Transverse colon (tissue), 4 donors: Measurements from ENCODE around the gene CALY. TPM values are rescaled to one million over a fixed set of nuclear protein-coding genes. Genes with fewer than 3 reads are reported as not detected.

Experiments used
- DNase-seq: peaks from one replicate; pipeline ENCODE4 v3.0.0-alpha.2; 2019
- H3K27ac ChIP-seq, 4 donors: fragments of 200-600 bp; sonication (generic); 2 replicates each; pipeline ENCODE4 v1.5.1; 2016 to 2018; ENCODE audit warnings: inconsistent platforms in 4 of 4
- H3K27me3 ChIP-seq: fragments of 200-600 bp; sonication (generic); 2 replicates; pipeline ENCODE4 v1.5.1; 2017; ENCODE audit warnings: inconsistent platforms
- H3K36me3 ChIP-seq, 4 donors: fragments of 200-600 bp; sonication (generic); 2 replicates each; pipeline ENCODE4 v1.5.1; 2017 to 2019; ENCODE audit warnings: inconsistent platforms in 4 of 4
- H3K4me1 ChIP-seq, 4 donors: fragments of 200-600 bp; sonication (generic); 2 replicates each; pipeline ENCODE4 v1.5.1; 2017 to 2020; ENCODE audit warnings: inconsistent platforms in 4 of 4
- H3K4me3 ChIP-seq, 4 donors: fragments of 200-600 bp; sonication (generic); 1 replicate in 1 of 4; 2 replicates in 3 of 4; pipeline versions ENCODE4 v1.5.1 to v1.6.1; 2017 to 2019; ENCODE audit warnings: inconsistent platforms in 4 of 4
- H3K9me3 ChIP-seq, 2 donors: fragments of 200-600 bp; sonication (generic); 2 replicates each; pipeline ENCODE4 v1.5.1; 2017 to 2019; ENCODE audit warnings: inconsistent platforms in 2 of 2
- CTCF ChIP-seq, 5 experiments: fragments of 200-600 bp in 3 of 5; fragments of 450-650 bp in 2 of 5; sonication (generic) in 3 of 5; IDR thresholded peaks; 1 replicate in 2 of 5; 2 replicates in 3 of 5; pipeline ENCODE4 v1.5.1; 2016 to 2017; ENCODE audit warnings: antibody characterized with exemption in 5 of 5, inconsistent platforms in 3 of 5, mild to moderate bottlenecking in 2 of 5, moderate library complexity in 1 of 5
- EP300 ChIP-seq: sonication (generic); formaldehyde crosslinking; IDR thresholded peaks from one replicate; pipeline ENCODE4 v1.6.1; 2017; ENCODE audit warnings: antibody characterized with exemption, low read depth
- POLR2A ChIP-seq: fragments of 450-650 bp; IDR thresholded peaks from one replicate; pipeline ENCODE4 v1.6.1; 2016; ENCODE audit warnings: antibody characterized with exemption, mild to moderate bottlenecking, moderate library complexity
- POLR2AphosphoS5 ChIP-seq, 3 donors: sonication (generic); formaldehyde crosslinking; IDR thresholded peaks; one replicate each; pipeline ENCODE4 v1.6.1; 2016; ENCODE audit warnings: antibody characterized with exemption in 3 of 3
- WGBS, 2 donors: methylation state at CpG; one replicate each; pipeline ENCODE4 v1.1.5; 2018; ENCODE audit warnings: low coverage in 1 of 2; 5-methylcytosine and 5-hydroxymethylcytosine counted together
- in situ Hi-C, 4 donors: fragments of 200-750 bp; cut with MboI; loops; one replicate each; pipeline versions ENCODE4 v1.15.0 to v1.15.1; 2017; ENCODE audit warnings: low sequenced_read_pairs in 3 of 4, low pct_ligation_motif_present in 1 of 4, low pct_unique_long_range_greater_than_20kb in 1 of 4
- intact Hi-C: fragments of 100-400 bp; cut with DNase I; formaldehyde crosslinking; loops from one replicate; pipeline ENCODE4 v1.15.1; 2023; ENCODE audit warnings: low total_unique reads
- total RNA-seq, 4 donors: library from RNA; depleted of rRNA; stranded (reverse); fragments of >200 nt; gene quantifications; one replicate each; pipeline ENCODE4 v1.1.0, GENCODE V29; 2016

Gene CALY
- total RNA-seq, 4 donors from 2014 or later: 0.82 to 1.3 TPM; not detected in 2

- no peak for DNase-seq
- in situ Hi-C loops: loop anchor here in 2 of 4 donors (10.0 kb wide), 2 partner anchors 47 to 73 kb away; no protein-coding TSS in a partner anchor
- H3K27me3 ChIP-seq: no peaks in the 10 kb centered on the region
- H3K4me1 ChIP-seq: peaks cover 7 to 26% (median 18%) of the 10 kb centered on the region in 4 donors
- WGBS, 2 donors: 88 to 100% methylated on average over 3 to 10 of the region's 10 CpGs
- peaks cover 0 to 9% (median 0%) of the 10 kb centered on the region in 4 donors for H3K36me3 ChIP-seq
- no peak overlapping the region for H3K27ac ChIP-seq
- H3K9me3 ChIP-seq: no peaks in the 10 kb centered on the region
- intact Hi-C loops: no loop called here
- H3K4me3 ChIP-seq: no peak overlapping the region
- TF ChIP-seq EP300: no peak
These were observed 25.1 kb downstream of the CALY start for GRCh38 chr10:133311570-133311969.

GRCh38 chr10:133310789-133311188 lies 25.9 kb downstream of the CALY start:
- 93 to 97% methylated on average over 8 of the region's 8 CpGs for WGBS, 2 donors
- no peak overlapping the region for H3K4me3 ChIP-seq
- in situ Hi-C loops: loop anchor here in 2 of 4 donors (10.0 kb wide), 2 partner anchors 46 to 74 kb away; no protein-coding TSS in a partner anchor
- H3K9me3 ChIP-seq: no peaks in the 10 kb centered on the region
- intact Hi-C loops: no loop called here
- DNase-seq: no peak
- no peak overlapping the region for H3K27ac ChIP-seq
- no peaks in the 10 kb centered on the region for H3K27me3 ChIP-seq
- H3K36me3 ChIP-seq: peaks cover 0 to 9% (median 0%) of the 10 kb centered on the region in 4 donors
- peaks cover 7 to 33% (median 18%) of the 10 kb centered on the region in 4 donors for H3K4me1 ChIP-seq
- no peak for TF ChIP-seq POLR2AphosphoS5 (IDR thresholded peaks at IDR 0.05)
- no peak for TF ChIP-seq CTCF (IDR thresholded peaks at IDR 0.05)
- TF ChIP-seq EP300: no peak
- TF ChIP-seq POLR2A: no peak

GRCh38 chr10:133310399-133310755 lies 26.3 kb downstream of the CALY start:
- Histone ChIP-seq H3K27ac (peak overlapping the region in 2 of 4 donors; percentile 98), H3K9me3 (no peaks in the 10 kb centered on the region), H3K4me3 (no peak overlapping the region), H3K4me1 (peaks cover 7 to 33% (median 18%) of the 10 kb centered on the region in 4 donors), H3K36me3 (peaks cover 0 to 9% (median 0%) of the 10 kb centered on the region in 4 donors), H3K27me3 (no peaks in the 10 kb centered on the region)
- in situ Hi-C loops (loop anchor here in 2 of 4 donors (10.0 kb wide), 2 partner anchors 46 to 74 kb away; no protein-coding TSS in a partner anchor), intact Hi-C loops (no loop called here)
- 94% methylated on average over 16 of the region's 16 CpGs; no CpG with 5 or more reads in 1 of the 2 donors for WGBS, 2 donors
- no peak for DNase-seq
- no peak for TF ChIP-seq CTCF (IDR thresholded peaks at IDR 0.05)
- no peak for TF ChIP-seq POLR2AphosphoS5 (IDR thresholded peaks at IDR 0.05)
- TF ChIP-seq POLR2A: no peak
- TF ChIP-seq EP300: no peak

DNA sequence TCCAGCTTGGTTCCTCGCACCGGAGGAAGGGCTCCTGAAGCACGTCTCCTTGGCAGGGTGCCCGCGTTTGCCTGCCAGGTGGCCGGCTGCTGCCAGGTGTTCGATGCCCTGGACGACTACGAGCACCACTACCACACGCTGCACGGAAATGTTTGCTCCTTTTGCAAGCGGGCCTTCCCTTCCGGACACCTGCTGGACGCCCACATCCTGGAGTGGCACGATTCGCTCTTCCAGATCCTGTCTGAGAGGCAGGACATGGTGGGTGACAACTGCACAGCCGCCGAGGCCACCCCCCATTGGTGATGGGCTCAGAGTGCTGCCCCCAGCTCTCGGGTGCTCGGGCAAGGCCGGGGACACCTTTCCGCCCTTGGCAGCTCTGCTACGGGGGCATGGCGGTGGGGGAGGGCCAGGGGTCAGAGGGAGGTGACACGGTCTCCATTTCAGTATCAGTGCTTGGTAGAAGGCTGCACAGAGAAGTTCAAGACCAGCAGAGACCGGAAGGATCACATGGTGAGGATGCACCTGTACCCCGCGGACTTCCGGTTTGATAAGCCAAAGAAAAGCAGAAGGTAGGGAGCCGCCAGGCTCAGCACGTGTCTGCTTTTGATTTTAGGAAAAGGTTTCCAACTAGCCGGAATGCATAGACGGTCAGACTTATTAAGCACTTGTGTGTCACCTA lies 26.8 kb downstream of the CALY start:
- in situ Hi-C loops (loop anchor here in 2 of 4 donors (10.0 kb wide), 2 partner anchors 45 to 75 kb away; no protein-coding TSS in a partner anchor), intact Hi-C loops (no loop called here)
- TF ChIP-seq POLR2AphosphoS5 (IDR thresholded peaks at IDR 0.05): no peak
- no peak for TF ChIP-seq EP300
- TF ChIP-seq CTCF (IDR thresholded peaks at IDR 0.05): no peak
- no peak for TF ChIP-seq POLR2A
- peaks cover 0 to 9% (median 0%) of the 10 kb centered on the region in 4 donors for H3K36me3 ChIP-seq
- peak overlapping the region in 3 of 4 donors; percentile 84 to 98 (median 92) for H3K4me3 ChIP-seq
- H3K9me3 ChIP-seq: no peaks in the 10 kb centered on the region
- peaks cover 7 to 33% (median 18%) of the 10 kb centered on the region in 4 donors for H3K4me1 ChIP-seq
- DNase-seq: peak; percentile 70
- H3K27ac ChIP-seq: peak overlapping the region; percentile 97 to 98 (median 98)
- 63 to 77% methylated on average over 5 to 33 of the region's 33 CpGs for WGBS, 2 donors
- no peaks in the 10 kb centered on the region for H3K27me3 ChIP-seq
